ENCODE data around the gene PEX10. TPM values are rescaled to one million over a fixed set of nuclear protein-coding genes. Genes with fewer than 3 reads are reported as not detected.

PEX10 gene
- total and polyA plus RNA-seq, 10 of the 15 experiments (the other 5 are each of a cell fraction or from before 2014, with no cell fraction given), result 0.24 to 24.9 (median 16.8) TPM; not detected in 1

DNA sequence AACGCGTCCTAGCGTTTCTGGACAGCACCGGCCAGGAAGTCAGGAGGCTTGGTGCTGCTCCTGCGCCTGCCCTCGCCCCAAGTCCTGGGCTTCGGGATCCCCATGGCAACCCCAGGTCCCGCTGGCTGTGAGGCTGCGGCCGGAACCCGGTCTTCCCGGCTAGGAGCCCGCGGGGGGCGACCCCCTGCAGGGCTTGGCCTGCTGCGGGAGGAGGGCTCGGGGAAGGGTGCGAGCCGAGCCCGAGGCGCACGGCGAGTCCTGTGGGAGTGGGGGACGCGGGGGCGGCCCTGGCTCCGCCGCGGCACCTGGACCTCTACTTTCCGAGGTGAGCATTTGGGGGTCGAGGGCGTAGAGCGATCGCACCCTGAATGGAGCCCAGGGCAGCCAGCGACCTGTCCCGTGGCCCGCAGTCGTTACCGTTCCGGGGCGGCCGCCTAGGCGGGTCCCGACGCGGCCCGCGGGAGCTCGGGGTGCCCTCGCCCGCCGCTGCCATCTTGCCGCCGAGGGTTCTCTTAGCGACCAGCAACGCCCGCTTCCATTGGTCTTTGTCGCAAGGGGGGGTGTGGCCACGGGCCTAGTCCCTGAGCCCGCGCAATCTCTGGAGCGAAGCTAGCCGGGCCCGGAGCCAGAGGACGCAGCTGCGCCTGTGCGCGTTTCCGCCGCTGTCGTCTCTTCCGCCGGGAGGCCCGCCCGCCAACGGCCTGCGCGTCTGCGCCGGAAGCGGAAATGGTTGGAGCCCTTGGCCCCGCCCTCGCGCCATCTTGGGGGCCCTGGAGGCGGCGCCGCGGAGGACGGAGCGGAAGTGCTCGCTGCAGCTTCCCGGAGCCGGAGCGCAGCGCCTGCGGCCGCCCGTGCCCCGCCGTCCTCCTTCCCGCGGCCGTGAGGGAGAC is 21.1 kb downstream of the PEX10 start, which contains the start of the genes MORN1 and RER1 (continued):
- TF ChIP-seq IRF4 (IDR thresholded peaks at IDR 0.05; ENCODE audit: low read depth, low read length), result no peak
- no peak for TF ChIP-seq NFYA (IDR thresholded peaks at IDR 0.05; ENCODE audit: borderline replicate concordance, low read depth, low read length)
- TF ChIP-seq, protein P1, sequence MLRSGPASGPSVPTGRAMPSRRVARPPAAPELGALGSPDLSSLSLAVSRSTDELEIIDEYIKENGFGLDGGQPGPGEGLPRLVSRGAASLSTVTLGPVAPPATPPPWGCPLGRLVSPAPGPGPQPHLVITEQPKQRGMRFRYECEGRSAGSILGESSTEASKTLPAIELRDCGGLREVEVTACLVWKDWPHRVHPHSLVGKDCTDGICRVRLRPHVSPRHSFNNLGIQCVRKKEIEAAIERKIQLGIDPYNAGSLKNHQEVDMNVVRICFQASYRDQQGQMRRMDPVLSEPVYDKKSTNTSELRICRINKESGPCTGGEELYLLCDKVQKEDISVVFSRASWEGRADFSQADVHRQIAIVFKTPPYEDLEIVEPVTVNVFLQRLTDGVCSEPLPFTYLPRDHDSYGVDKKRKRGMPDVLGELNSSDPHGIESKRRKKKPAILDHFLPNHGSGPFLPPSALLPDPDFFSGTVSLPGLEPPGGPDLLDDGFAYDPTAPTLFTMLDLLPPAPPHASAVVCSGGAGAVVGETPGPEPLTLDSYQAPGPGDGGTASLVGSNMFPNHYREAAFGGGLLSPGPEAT (IDR thresholded peaks at IDR 0.05; ENCODE audit: low read depth), result peak; percentile 76
- TF ChIP-seq SUZ12 (IDR thresholded peaks at IDR 0.05; ENCODE audit: unreplicated experiment), result no peak
- TF ChIP-seq HDAC2 (IDR thresholded peaks at IDR 0.05), result no peak
- TF ChIP-seq, protein P2, sequence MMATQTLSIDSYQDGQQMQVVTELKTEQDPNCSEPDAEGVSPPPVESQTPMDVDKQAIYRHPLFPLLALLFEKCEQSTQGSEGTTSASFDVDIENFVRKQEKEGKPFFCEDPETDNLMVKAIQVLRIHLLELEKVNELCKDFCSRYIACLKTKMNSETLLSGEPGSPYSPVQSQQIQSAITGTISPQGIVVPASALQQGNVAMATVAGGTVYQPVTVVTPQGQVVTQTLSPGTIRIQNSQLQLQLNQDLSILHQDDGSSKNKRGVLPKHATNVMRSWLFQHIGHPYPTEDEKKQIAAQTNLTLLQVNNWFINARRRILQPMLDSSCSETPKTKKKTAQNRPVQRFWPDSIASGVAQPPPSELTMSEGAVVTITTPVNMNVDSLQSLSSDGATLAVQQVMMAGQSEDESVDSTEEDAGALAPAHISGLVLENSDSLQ (IDR thresholded peaks at IDR 0.05), result peak; percentile 55
- TF ChIP-seq, protein P3, sequence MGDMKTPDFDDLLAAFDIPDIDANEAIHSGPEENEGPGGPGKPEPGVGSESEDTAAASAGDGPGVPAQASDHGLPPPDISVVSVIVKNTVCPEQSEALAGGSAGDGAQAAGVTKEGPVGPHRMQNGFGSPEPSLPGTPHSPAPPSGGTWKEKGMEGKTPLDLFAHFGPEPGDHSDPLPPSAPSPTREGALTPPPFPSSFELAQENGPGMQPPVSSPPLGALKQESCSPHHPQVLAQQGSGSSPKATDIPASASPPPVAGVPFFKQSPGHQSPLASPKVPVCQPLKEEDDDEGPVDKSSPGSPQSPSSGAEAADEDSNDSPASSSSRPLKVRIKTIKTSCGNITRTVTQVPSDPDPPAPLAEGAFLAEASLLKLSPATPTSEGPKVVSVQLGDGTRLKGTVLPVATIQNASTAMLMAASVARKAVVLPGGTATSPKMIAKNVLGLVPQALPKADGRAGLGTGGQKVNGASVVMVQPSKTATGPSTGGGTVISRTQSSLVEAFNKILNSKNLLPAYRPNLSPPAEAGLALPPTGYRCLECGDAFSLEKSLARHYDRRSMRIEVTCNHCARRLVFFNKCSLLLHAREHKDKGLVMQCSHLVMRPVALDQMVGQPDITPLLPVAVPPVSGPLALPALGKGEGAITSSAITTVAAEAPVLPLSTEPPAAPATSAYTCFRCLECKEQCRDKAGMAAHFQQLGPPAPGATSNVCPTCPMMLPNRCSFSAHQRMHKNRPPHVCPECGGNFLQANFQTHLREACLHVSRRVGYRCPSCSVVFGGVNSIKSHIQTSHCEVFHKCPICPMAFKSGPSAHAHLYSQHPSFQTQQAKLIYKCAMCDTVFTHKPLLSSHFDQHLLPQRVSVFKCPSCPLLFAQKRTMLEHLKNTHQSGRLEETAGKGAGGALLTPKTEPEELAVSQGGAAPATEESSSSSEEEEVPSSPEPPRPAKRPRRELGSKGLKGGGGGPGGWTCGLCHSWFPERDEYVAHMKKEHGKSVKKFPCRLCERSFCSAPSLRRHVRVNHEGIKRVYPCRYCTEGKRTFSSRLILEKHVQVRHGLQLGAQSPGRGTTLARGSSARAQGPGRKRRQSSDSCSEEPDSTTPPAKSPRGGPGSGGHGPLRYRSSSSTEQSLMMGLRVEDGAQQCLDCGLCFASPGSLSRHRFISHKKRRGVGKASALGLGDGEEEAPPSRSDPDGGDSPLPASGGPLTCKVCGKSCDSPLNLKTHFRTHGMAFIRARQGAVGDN (IDR thresholded peaks at IDR 0.05), result no peak; the same call in none of the 2 replicates
- TF ChIP-seq, protein P4, sequence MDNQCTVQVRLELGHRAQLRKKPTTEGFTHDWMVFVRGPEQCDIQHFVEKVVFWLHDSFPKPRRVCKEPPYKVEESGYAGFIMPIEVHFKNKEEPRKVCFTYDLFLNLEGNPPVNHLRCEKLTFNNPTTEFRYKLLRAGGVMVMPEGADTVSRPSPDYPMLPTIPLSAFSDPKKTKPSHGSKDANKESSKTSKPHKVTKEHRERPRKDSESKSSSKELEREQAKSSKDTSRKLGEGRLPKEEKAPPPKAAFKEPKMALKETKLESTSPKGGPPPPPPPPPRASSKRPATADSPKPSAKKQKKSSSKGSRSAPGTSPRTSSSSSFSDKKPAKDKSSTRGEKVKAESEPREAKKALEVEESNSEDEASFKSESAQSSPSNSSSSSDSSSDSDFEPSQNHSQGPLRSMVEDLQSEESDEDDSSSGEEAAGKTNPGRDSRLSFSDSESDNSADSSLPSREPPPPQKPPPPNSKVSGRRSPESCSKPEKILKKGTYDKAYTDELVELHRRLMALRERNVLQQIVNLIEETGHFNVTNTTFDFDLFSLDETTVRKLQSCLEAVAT (IDR thresholded peaks at IDR 0.05), result no peak
- TF ChIP-seq NFYB (IDR thresholded peaks at IDR 0.05; ENCODE audit: insufficient read depth, low read depth, low read length), result peak; percentile 57; the same call in 1 of the 2 replicates
- TF ChIP-seq, protein P5, sequence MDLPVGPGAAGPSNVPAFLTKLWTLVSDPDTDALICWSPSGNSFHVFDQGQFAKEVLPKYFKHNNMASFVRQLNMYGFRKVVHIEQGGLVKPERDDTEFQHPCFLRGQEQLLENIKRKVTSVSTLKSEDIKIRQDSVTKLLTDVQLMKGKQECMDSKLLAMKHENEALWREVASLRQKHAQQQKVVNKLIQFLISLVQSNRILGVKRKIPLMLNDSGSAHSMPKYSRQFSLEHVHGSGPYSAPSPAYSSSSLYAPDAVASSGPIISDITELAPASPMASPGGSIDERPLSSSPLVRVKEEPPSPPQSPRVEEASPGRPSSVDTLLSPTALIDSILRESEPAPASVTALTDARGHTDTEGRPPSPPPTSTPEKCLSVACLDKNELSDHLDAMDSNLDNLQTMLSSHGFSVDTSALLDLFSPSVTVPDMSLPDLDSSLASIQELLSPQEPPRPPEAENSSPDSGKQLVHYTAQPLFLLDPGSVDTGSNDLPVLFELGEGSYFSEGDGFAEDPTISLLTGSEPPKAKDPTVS (IDR thresholded peaks at IDR 0.05; ENCODE audit: low read depth, low read length), result 0 out of 2 replicates have a peak, but pooled peaks have one; percentile 9
- TF ChIP-seq YBX1 (IDR thresholded peaks at IDR 0.05), result no peak
- TF ChIP-seq CEBPB (IDR thresholded peaks at IDR 0.05; ENCODE audit: borderline replicate concordance in 1 of 2, low read depth in 2 of 2, low read length in 2 of 2), result no peak
- TF ChIP-seq STAT3 (IDR thresholded peaks at IDR 0.05; ENCODE audit: low read depth, low read length), result no peak
- no peak for TF ChIP-seq NFIC (IDR thresholded peaks at IDR 0.05; ENCODE audit: low read depth, low read length)
- TF ChIP-seq ETV6 (conservative IDR thresholded peaks at IDR 0.05 in 1 of 2, IDR thresholded peaks at IDR 0.05 in 1 of 2; ENCODE audit: borderline replicate concordance in 1 of 2, low read depth in 1 of 2), result no peak
- peak in 1 of 2 experiments; percentile 77; a peak in 2 of 3 replicates for TF ChIP-seq EGR1 (IDR thresholded peaks at IDR 0.05; ENCODE audit: borderline replicate concordance in 1 of 2, low read depth in 2 of 2, low read length in 2 of 2)
- TF ChIP-seq RAD21 (IDR thresholded peaks at IDR 0.05; ENCODE audit: insufficient read depth, low read depth, low read length), result no peak
- TF ChIP-seq TARDBP (IDR thresholded peaks at IDR 0.05; ENCODE audit: borderline replicate concordance), result no peak
